GM23248 (cell line): ENCODE data around the gene PROS1. TPM values are rescaled to one million over a fixed set of nuclear protein-coding genes. Genes with fewer than 3 reads are reported as not detected.
"Not testable (repeated sequence)": the region's sequence is repeated elsewhere in the genome, so short reads cannot be mapped to it uniquely, and the experiment has no call there.

Experiments
- DNase-seq: peaks from one replicate; pipeline ENCODE4 v3.0.0-alpha.2; 2015
- H2AFZ ChIP-seq: fragments of 200-600 bp; sonication (generic); 2 replicates; pipeline ENCODE4 v1.6.1; 2016; ENCODE audit warnings: antibody characterized with exemption
- H3F3A ChIP-seq: fragments of 200-600 bp; sonication (generic); 2 replicates; pipeline ENCODE4 v1.6.1; 2016; ENCODE audit warnings: mild to moderate bottlenecking, antibody characterized with exemption, mixed run types; ENCODE audit not compliant: insufficient read depth
- H3K27ac ChIP-seq: fragments of 200-600 bp; sonication (generic); 2 replicates; pipeline ENCODE4 v1.5.1; 2016; ENCODE audit warnings: mild to moderate bottlenecking
- H3K27me3 ChIP-seq: fragments of 200-600 bp; sonication (generic); replicated peaks from 2 replicates; pipeline ENCODE4 v1.6.1; 2016; ENCODE audit warnings: mild to moderate bottlenecking; ENCODE audit not compliant: insufficient read depth
- H3K36me3 ChIP-seq: fragments of 200-600 bp; sonication (generic); 2 replicates; pipeline ENCODE4 v1.6.1; 2016; ENCODE audit warnings: low read depth, mild to moderate bottlenecking
- H3K4me1 ChIP-seq: fragments of 200-600 bp; sonication (generic); 2 replicates; pipeline ENCODE4 v1.6.1; 2016; ENCODE audit warnings: mild to moderate bottlenecking; ENCODE audit not compliant: insufficient read depth
- H3K4me2 ChIP-seq: fragments of 200-600 bp; sonication (generic); one replicate; pipeline ENCODE4 v1.6.1; 2016; ENCODE audit warnings: mild to moderate bottlenecking; ENCODE audit not compliant: unreplicated experiment
- H3K4me3 ChIP-seq: fragments of 200-600 bp; sonication (generic); 2 replicates; pipeline ENCODE4 v1.5.1; 2016; ENCODE audit warnings: mild to moderate bottlenecking
- H3K79me2 ChIP-seq: fragments of 200-600 bp; sonication (generic); 2 replicates; pipeline ENCODE4 v1.6.1; 2016; ENCODE audit warnings: mild to moderate bottlenecking; ENCODE audit not compliant: insufficient read depth
- H3K9ac ChIP-seq: fragments of 200-600 bp; sonication (generic); 2 replicates; pipeline ENCODE4 v1.6.1; 2016; ENCODE audit warnings: mild to moderate bottlenecking
- H3K9me2 ChIP-seq: fragments of 200-600 bp; sonication (generic); 2 replicates; pipeline ENCODE4 v1.6.1; 2016; ENCODE audit warnings: mixed run types, mild to moderate bottlenecking, moderate library complexity; ENCODE audit not compliant: insufficient read depth
- H3K9me3 ChIP-seq: fragments of 200-600 bp; sonication (generic); one replicate; pipeline ENCODE4 v1.6.1; 2017; ENCODE audit warnings: low read depth
- H4K20me1 ChIP-seq: fragments of 200-600 bp; sonication (generic); 2 replicates; pipeline ENCODE4 v1.6.0; 2016; ENCODE audit not compliant: insufficient read depth
- EZH2 ChIP-seq: fragments of 200-600 bp; sonication (generic); IDR thresholded peaks from 2 replicates; pipeline ENCODE4 v1.6.1; 2018; ENCODE audit warnings: antibody characterized with exemption, mild to moderate bottlenecking; ENCODE audit not compliant: insufficient read depth, poor library complexity, severe bottlenecking
- EZH2phosphoT487 ChIP-seq: fragments of 200-600 bp; sonication (generic); IDR thresholded peaks from 2 replicates; pipeline ENCODE4 v1.6.1; 2018; ENCODE audit warnings: antibody characterized with exemption, moderate library complexity, mild to moderate bottlenecking, low read depth; ENCODE audit not compliant: insufficient read depth
- WGBS, 2 experiments: methylation state at CpG; one replicate each; pipeline ENCODE4 v1.1.6; 2015 to 2017; ENCODE audit warnings: low lambda C conversion rate in 2 of 2, low coverage in 1 of 2; ENCODE audit errors: missing lambda C conversion rate in 2 of 2; 5-methylcytosine and 5-hydroxymethylcytosine counted together
- in situ Hi-C: fragments of 300-500 bp; cut with MboI; formaldehyde crosslinking; loops from 2 replicates; pipeline ENCODE4 v1.15.0; 2020
- polyA plus RNA-seq: library from polyadenylated mRNA; unstranded; fragments of >200 nt; fragmentation: Nextera tagmentation; extraction: Ambion mirVana; gene quantifications from 2 replicates; pipeline ENCODE4 v1.2.1, GENCODE V29; 2016
- total RNA-seq: library from RNA; depleted of rRNA; stranded (reverse); fragments of >200 nt; shearing (Covaris generic); gene quantifications from 2 replicates; pipeline ENCODE4 v1.2.3, GENCODE V29; 2014

PROS1 gene
- total and polyA plus RNA-seq, 2 experiments from 2014 or later = 17.1 to 25.6 TPM

DNA sequence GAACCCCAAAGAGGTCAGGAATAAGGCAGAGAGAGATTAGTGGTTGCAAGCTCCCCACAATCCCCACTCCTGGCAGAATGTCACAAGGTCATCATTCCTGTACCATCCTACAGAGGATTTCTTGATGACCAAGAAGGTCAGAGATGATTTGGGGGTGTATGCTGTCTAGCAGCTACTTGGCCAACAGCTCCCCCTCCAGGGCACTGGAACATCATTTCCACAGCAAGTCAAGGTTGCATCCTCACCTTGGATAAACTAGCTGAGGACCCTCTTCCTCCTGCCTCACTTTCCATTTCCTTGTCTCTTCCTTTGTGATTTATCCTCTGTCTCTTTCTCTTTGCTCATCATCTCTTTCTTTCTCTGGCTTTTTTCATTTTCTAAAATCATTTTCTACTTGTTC lies 106.3 kb downstream of the PROS1 start:
- in situ Hi-C loops = no loop called here
- no peaks in the 10 kb centered on the region for H3K79me2 ChIP-seq
- DNase-seq = no peak

DNA sequence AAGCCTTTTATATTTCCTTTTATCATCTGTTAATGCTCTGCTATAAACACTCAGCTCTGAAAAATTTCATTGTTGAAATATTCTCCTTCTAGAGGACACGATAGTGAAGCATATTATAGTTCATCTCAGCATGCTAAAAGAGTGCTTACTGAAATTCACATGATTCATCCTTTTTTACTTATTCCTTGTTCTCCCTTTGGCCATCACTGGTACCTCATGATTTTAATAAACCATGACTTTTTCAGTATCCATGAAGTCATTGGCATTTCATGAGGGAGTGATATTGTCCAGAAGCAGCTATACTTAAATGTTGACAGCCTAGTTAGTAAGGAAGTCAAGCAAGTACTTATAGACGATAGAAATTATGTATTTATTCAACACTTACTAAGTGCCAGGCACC lies 112.7 kb downstream of the PROS1 start:
- H3F3A ChIP-seq = no peaks in the 10 kb centered on the region
- no peaks in the 10 kb centered on the region for H3K27me3 ChIP-seq
- peak; percentile 4 for DNase-seq
- H3K4me2 ChIP-seq = no peak overlapping the region
- no peak overlapping the region for H3K4me3 ChIP-seq
- TF ChIP-seq EZH2phosphoT487 (no peak), EZH2 (no peak)
- no peak overlapping the region for H3K27ac ChIP-seq
- H3K9me2 ChIP-seq = no peaks in the 10 kb centered on the region
- no peaks in the 10 kb centered on the region for H4K20me1 ChIP-seq
- H3K36me3 ChIP-seq = no peaks in the 10 kb centered on the region
- no peaks in the 10 kb centered on the region for H3K4me1 ChIP-seq
- no peaks in the 10 kb centered on the region for H3K9me3 ChIP-seq
- in situ Hi-C loops = no loop called here
- 0 to 3% methylated on average over 2 of the region's 2 CpGs for WGBS, 2 experiments
- no peaks in the 10 kb centered on the region for H3K79me2 ChIP-seq
- no peak overlapping the region for H3K9ac ChIP-seq
- no peak overlapping the region for H2AFZ ChIP-seq

More for the DNA sequence above, 106.3 kb downstream of the PROS1 start:
- no peaks in the 10 kb centered on the region for H3K4me1 ChIP-seq
- no peaks in the 10 kb centered on the region for H3K27me3 ChIP-seq
- no peaks in the 10 kb centered on the region for H3F3A ChIP-seq
- no peak overlapping the region for H3K27ac ChIP-seq
- H3K9me2 ChIP-seq = no peaks in the 10 kb centered on the region
- no peak overlapping the region for H2AFZ ChIP-seq
- no peak overlapping the region for H3K9ac ChIP-seq
- H3K36me3 ChIP-seq = no peaks in the 10 kb centered on the region
- no peak overlapping the region for H3K4me3 ChIP-seq
- no peaks in the 10 kb centered on the region for H3K9me3 ChIP-seq
- H3K4me2 ChIP-seq = no peak overlapping the region
- H4K20me1 ChIP-seq = no peaks in the 10 kb centered on the region
- no peak for TF ChIP-seq EZH2
- no peak for TF ChIP-seq EZH2phosphoT487

DNA sequence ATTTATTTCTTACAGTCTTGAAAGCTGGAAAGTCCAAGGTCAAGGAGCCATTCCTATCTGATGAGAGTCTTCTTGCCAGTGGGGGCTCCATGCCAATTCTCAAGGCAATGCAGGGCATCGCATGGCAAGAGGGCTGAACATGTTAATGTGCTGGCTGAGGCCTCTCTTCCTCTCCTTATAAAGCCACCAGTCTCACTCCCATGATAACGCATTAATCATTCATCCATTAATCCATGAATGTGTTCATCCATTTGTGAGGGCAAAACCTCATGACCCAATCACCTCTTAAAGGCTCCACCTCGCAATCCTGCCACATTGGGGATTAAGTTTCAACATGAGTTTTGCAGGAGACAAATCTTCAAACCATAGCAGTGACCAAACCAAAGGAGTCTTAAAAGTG lies 118.3 kb downstream of the PROS1 start:
- no peaks in the 10 kb centered on the region for H4K20me1 ChIP-seq
- in situ Hi-C loops = no loop called here
- no peak overlapping the region for H3K27ac ChIP-seq
- H3K4me2 ChIP-seq = no peak overlapping the region
- TF ChIP-seq EZH2phosphoT487 (no peak), EZH2 (no peak)
- WGBS, 2 experiments = 77 to 79% methylated on average over 3 of the region's 3 CpGs
- no peaks in the 10 kb centered on the region for H3K36me3 ChIP-seq
- no peak overlapping the region for H3K4me3 ChIP-seq
- DNase-seq = no peak
- no peaks in the 10 kb centered on the region for H3F3A ChIP-seq
- no peak overlapping the region for H2AFZ ChIP-seq
- H3K9ac ChIP-seq = no peak overlapping the region
- H3K9me3 ChIP-seq = no peaks in the 10 kb centered on the region
- H3K4me1 ChIP-seq = no peaks in the 10 kb centered on the region
- H3K9me2 ChIP-seq = no peaks in the 10 kb centered on the region
- H3K79me2 ChIP-seq = no peaks in the 10 kb centered on the region
- H3K27me3 ChIP-seq = no peaks in the 10 kb centered on the region

DNA sequence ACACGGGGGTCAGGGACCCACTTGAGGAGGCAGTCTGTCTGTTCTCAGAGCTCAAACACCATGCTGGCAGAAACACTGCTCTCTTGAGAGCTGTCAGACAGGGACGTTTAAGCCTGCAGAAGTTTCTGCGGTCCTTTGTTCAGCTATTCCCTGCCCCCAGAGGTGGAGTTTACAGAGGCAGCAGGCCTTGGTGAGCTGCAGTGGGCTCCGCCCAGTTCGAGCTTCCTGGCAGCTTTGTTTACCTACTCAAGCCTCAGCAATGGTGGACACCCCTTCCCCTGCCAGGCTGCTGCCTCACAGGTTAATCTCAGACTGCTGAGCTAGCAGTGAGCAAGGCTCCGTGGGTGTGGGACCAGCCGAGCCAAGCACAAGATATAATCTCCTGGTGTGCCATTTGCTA lies 121.5 kb downstream of the PROS1 start:
- DNase-seq = not testable (repeated sequence)

DNA sequence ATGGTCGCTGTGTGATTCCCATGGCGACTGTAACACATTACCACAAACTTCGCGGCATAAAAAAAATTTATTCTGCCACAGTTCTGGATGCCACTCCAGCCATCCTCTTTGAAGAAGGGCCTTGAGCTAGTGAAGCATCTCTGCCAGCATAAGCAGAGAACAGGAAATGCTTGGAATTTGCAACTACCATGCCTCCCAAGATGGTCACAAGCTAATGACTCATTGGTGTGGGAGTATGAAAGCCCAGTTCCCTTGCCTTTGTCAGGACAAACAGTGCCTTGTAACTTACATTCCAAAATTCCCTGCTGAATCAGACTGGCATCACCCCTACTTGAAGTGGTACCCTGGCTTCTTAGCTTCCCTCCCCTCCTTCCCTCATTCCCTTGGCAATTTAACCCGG lies 129.7 kb downstream of the PROS1 start:
- peak overlapping the region; percentile 80 for H3K27ac ChIP-seq

More for the DNA sequence above, 121.5 kb downstream of the PROS1 start:
- H3K4me3 ChIP-seq, H3K9me3 ChIP-seq, H3K36me3 ChIP-seq, H3K4me2 ChIP-seq, H3K4me1 ChIP-seq, H3K79me2 ChIP-seq, H4K20me1 ChIP-seq, H2AFZ ChIP-seq, H3F3A ChIP-seq, in situ Hi-C loops, H3K9ac ChIP-seq, H3K9me2 ChIP-seq, H3K27me3 ChIP-seq, H3K27ac ChIP-seq: not testable (repeated sequence)
- WGBS, 2 experiments = 58% methylated on average over 7 of the region's 7 CpGs

DNA sequence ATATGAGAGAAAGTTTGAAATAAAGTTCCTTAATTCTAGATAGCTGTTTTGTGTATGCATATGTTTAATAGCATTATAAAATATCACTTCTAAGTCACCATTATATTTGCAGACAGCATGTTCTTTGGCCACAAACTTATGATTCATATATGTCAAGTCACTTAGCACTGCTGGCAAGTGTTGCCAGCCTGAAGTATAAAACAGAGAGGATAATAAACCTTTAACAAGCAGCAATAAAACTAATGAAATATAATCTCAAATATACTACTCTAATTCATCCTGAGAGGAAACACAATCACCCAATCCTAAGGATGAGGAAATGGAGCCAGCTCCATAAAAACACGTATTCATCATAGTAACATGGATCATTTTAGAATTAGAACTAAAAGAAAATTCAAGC lies 134.5 kb downstream of the PROS1 start:
- H3K9me2 ChIP-seq, H3K4me2 ChIP-seq, H3K9ac ChIP-seq, in situ Hi-C loops, H2AFZ ChIP-seq, H4K20me1 ChIP-seq, H3F3A ChIP-seq, DNase-seq, H3K4me1 ChIP-seq, H3K79me2 ChIP-seq, H3K36me3 ChIP-seq, H3K27ac ChIP-seq, H3K4me3 ChIP-seq, H3K9me3 ChIP-seq, H3K27me3 ChIP-seq: not testable (repeated sequence)
- WGBS, 2 experiments = 3 to 6% methylated on average over 1 of the region's 1 CpG

More for the DNA sequence above, 129.7 kb downstream of the PROS1 start:
- TF ChIP-seq EZH2phosphoT487 (no peak), EZH2 (no peak)
- H3K4me1 ChIP-seq = peaks cover 16% of the 10 kb centered on the region
- H3K4me3 ChIP-seq = peak overlapping the region; percentile 48; the same call in 1 of the 2 replicates
- no peaks in the 10 kb centered on the region for H3K36me3 ChIP-seq
- peak; percentile 92 for DNase-seq
- in situ Hi-C loops = no loop called here
- H2AFZ ChIP-seq = peak overlapping the region; percentile 82
- no peaks in the 10 kb centered on the region for H3K9me2 ChIP-seq
- peak overlapping the region; percentile 50 for H3K9ac ChIP-seq
- H3F3A ChIP-seq = 0 out of 2 replicates have a peak, but pooled peaks cover 9% of the 10 kb centered on the region
- H3K27me3 ChIP-seq = no peaks in the 10 kb centered on the region
- peak overlapping the region; percentile 54 for H3K4me2 ChIP-seq
- no peaks in the 10 kb centered on the region for H3K79me2 ChIP-seq
- no peaks in the 10 kb centered on the region for H3K9me3 ChIP-seq
- 0% methylated on average over 5 of the region's 5 CpGs for WGBS, 2 experiments
- H4K20me1 ChIP-seq = no peaks in the 10 kb centered on the region
